A549 treated with dexamethasone at 1 μM for 4 hours (cell line): ENCODE measurements around the gene CCT6A. TPM values are rescaled to one million over a fixed set of nuclear protein-coding genes. Genes with fewer than 3 reads are reported as not detected.

Experiments
- total RNA-seq: library from RNA; stranded (reverse); fragments of 200-300 nt; extraction: Qiagen RNA extraction; gene quantifications from 5 replicates; pipeline ENCODE4 v1.2.3, GENCODE V29; 2022

Gene CCT6A
- total RNA-seq = 251 to 285 TPM (median 265 TPM) in 5 replicates

GRCh38 chr7:56051339-56052191 lies at the start of gene CCT6A, which contains the start of gene PSPH:
Gene CCT6A, plus strand, starts transcription at chr7:56051765. Its CDS starts 84 bp downstream, at chr7:56051849.
Gene PSPH, minus strand, starts transcription at chr7:56051444. Its CDS starts 30,232 bp downstream, at chr7:56021212.

GRCh38 chr7:56063882-56064625 lies 12.5 kb downstream of the CCT6A start, which contains the start of gene SUMF2:
Gene SUMF2, plus strand, starts transcription at chr7:56064286. Its CDS starts 26 bp downstream, at chr7:56064312.

GRCh38 chr7:56092789-56093531 lies 41.4 kb downstream of the CCT6A start, which contains the start of gene PHKG1:
Gene PHKG1, minus strand, starts transcription at chr7:56092952. Its CDS starts 4,011 bp downstream, at chr7:56088941.

GRCh38 chr7:56106108-56107073 lies 54.8 kb downstream of the CCT6A start, which contains the start of gene CHCHD2:
Gene CHCHD2, minus strand, starts transcription at chr7:56106476. Its CDS starts 63 bp downstream, at chr7:56106413.

Other genes with a start within 250 kb of the CCT6A start
- not detected in 5 replicates for gene SEPTIN14, start 189.0 kb upstream of the CCT6A start, total RNA-seq
- gene ZNF713, start 164.3 kb upstream of the CCT6A start, total RNA-seq = 0.38 to 1.1 TPM (median 0.66 TPM) in 5 replicates
- 24.1 to 31.5 TPM (median 26.6 TPM) in 5 replicates for gene MRPS17, start 99.9 kb upstream of the CCT6A start, total RNA-seq
- gene NIPSNAP2, start 87.2 kb upstream of the CCT6A start, total RNA-seq = 46.2 to 56.0 TPM (median 52.7 TPM) in 5 replicates
- 23.5 to 26.4 TPM (median 23.9 TPM) in 5 replicates for gene PSPH, start 321 bp upstream of the CCT6A start, total RNA-seq
- 109 to 115 TPM (median 112 TPM) in 5 replicates for gene SUMF2, start 12.5 kb downstream of the CCT6A start, total RNA-seq
- gene PHKG1, start 41.2 kb downstream of the CCT6A start, total RNA-seq = 0.39 to 0.77 TPM (median 0.54 TPM) in 5 replicates
- 564 to 618 TPM (median 570 TPM) in 5 replicates for gene CHCHD2, start 54.7 kb downstream of the CCT6A start, total RNA-seq
- gene NUPR2, start 64.7 kb downstream of the CCT6A start, total RNA-seq = not detected in 5 replicates